HG03521 (cell line): ENCODE results near the gene SPINT4.
"Not testable (repeated sequence)": the region's sequence is repeated elsewhere in the genome, so short reads cannot be mapped to it uniquely, and the experiment has no call there.

ENCODE experiments used
- ATAC-seq: cut with Tn5 transposase; IDR thresholded peaks from one replicate; pipeline ENCODE4 v1.9.1; 2021; ENCODE audit warnings: mild to moderate bottlenecking, moderate library complexity; ENCODE audit not compliant: unreplicated experiment

Gene SPINT4

GRCh38 chr20:45722047-45722446, at the start of gene SPINT4:
Gene SPINT4 (plus strand): TSS chr20:45722347. CDS start chr20:45722368, 21 bp downstream.
- ATAC-seq, result no peak

GRCh38 chr20:45672765-45673164, 49.4 kb upstream of the SPINT4 start:
- no peak for ATAC-seq

- no peak for ATAC-seq
Observed at GRCh38 chr20:45679650-45680049, 42.5 kb upstream of the SPINT4 start.

GRCh38 chr20:45685896-45686295, 36.3 kb upstream of the SPINT4 start:
- ATAC-seq, result no peak

GRCh38 chr20:45693346-45693745, 28.8 kb upstream of the SPINT4 start:
- ATAC-seq, result not testable (repeated sequence)

GRCh38 chr20:45695496-45695895, 26.7 kb upstream of the SPINT4 start:
- ATAC-seq, result no peak

GRCh38 chr20:45701104-45701503, 21.0 kb upstream of the SPINT4 start:
- no peak for ATAC-seq

- ATAC-seq, result no peak
Observed at GRCh38 chr20:45701873-45702272, 20.3 kb upstream of the SPINT4 start, which contains the start of gene WFDC13. Gene WFDC13 (plus strand): TSS chr20:45702038. CDS start chr20:45702124, 86 bp downstream.

- no peak for ATAC-seq
Observed at GRCh38 chr20:45704969-45705637, 17.0 kb upstream of the SPINT4 start, which contains the start of gene WFDC10B. Gene WFDC10B (minus strand): TSS chr20:45705019. CDS start chr20:45685992, 19,027 bp downstream.

GRCh38 chr20:45716141-45716688, 5.9 kb upstream of the SPINT4 start:
- not testable (repeated sequence) for ATAC-seq

GRCh38 chr20:45725134-45725533, 3.0 kb downstream of the SPINT4 start:
- ATAC-seq, result no peak

- ATAC-seq, result no peak
Observed at GRCh38 chr20:45727044-45727443, 4.9 kb downstream of the SPINT4 start.

- ATAC-seq, result no peak
Observed at GRCh38 chr20:45732199-45732598, 10.1 kb downstream of the SPINT4 start.

GRCh38 chr20:45735552-45735951, 13.4 kb downstream of the SPINT4 start:
- ATAC-seq, result no peak

- no peak for ATAC-seq
Observed at GRCh38 chr20:45735988-45736387, 13.8 kb downstream of the SPINT4 start.

GRCh38 chr20:45742596-45742995, 20.4 kb downstream of the SPINT4 start:
- ATAC-seq, result no peak

- no peak for ATAC-seq
Observed at GRCh38 chr20:45745015-45745414, 22.9 kb downstream of the SPINT4 start.

GRCh38 chr20:45751721-45752120, 29.6 kb downstream of the SPINT4 start:
- no peak for ATAC-seq

GRCh38 chr20:45752746-45753145, 30.6 kb downstream of the SPINT4 start:
- no peak for ATAC-seq

GRCh38 chr20:45758096-45758495, 35.9 kb downstream of the SPINT4 start:
- ATAC-seq, result no peak

GRCh38 chr20:45759921-45760320, 37.8 kb downstream of the SPINT4 start:
- not testable (repeated sequence) for ATAC-seq

- not testable (repeated sequence) for ATAC-seq
Observed at GRCh38 chr20:45761966-45762365, 39.8 kb downstream of the SPINT4 start.
